ENCODE measurements around the gene RRP8. TPM values are rescaled to one million over a fixed set of nuclear protein-coding genes. Genes with fewer than 3 reads are reported as not detected.

Gene RRP8
- total and polyA plus RNA-seq, 8 donors, result 1.8 to 23.1 (median 14.8) TPM

- DNase-seq, result no peak
- intact Hi-C loops (cut with DNase I; ENCODE audit: low total_unique reads), result no loop called here
- WGBS, 5 donors, result 76 to 94% (median 86%) methylated on average over 15 to 19 of the region's 19 CpGs
- no peak for TF ChIP-seq POLR2A (IDR thresholded peaks at IDR 0.05)
- no peak for TF ChIP-seq CTCF (IDR thresholded peaks at IDR 0.05)
- no peak for TF ChIP-seq EP300 (IDR thresholded peaks at IDR 0.05)
- no peak for TF ChIP-seq POLR2AphosphoS5 (IDR thresholded peaks at IDR 0.05)
- Histone ChIP-seq H3K27me3 (no peaks in the 10 kb centered on the region), H3K36me3 (peaks cover 13 to 94% (median 89%) of the 10 kb centered on the region in 4 donors), H3K4me1 (peaks cover 0 to 19% (median 7%) of the 10 kb centered on the region in 4 donors), H3K9me3 (no peaks in the 10 kb centered on the region), H3K4me3 (no peak overlapping the region), H3K27ac (no peak overlapping the region)
Measured at GRCh38 chr11:6626971-6627761, 23.8 kb upstream of the RRP8 start.

GRCh38 chr11:6625832-6626420 is 22.5 kb upstream of the RRP8 start:
- intact Hi-C loops (cut with DNase I; ENCODE audit: low total_unique reads), result no loop called here
- no peaks in the 10 kb centered on the region for H3K9me3 ChIP-seq
- no peak overlapping the region for H3K27ac ChIP-seq
- H3K36me3 ChIP-seq, result peaks cover 13 to 81% (median 76%) of the 10 kb centered on the region in 4 donors
- TF ChIP-seq POLR2A (IDR thresholded peaks at IDR 0.05), result no peak
- no peak for TF ChIP-seq EP300 (IDR thresholded peaks at IDR 0.05)
- no peak for TF ChIP-seq POLR2AphosphoS5 (IDR thresholded peaks at IDR 0.05)
- no peak for TF ChIP-seq CTCF (IDR thresholded peaks at IDR 0.05)
- no peaks in the 10 kb centered on the region for H3K27me3 ChIP-seq
- no peak for DNase-seq
- no peak overlapping the region for H3K4me3 ChIP-seq
- WGBS, 5 donors, result 90 to 96% (median 92%) methylated on average over 14 to 17 of the region's 17 CpGs
- peaks cover 0 to 19% (median 7%) of the 10 kb centered on the region in 4 donors for H3K4me1 ChIP-seq

- TF ChIP-seq POLR2AphosphoS5 (IDR thresholded peaks at IDR 0.05) (no peak), CTCF (IDR thresholded peaks at IDR 0.05) (no peak), EP300 (IDR thresholded peaks at IDR 0.05) (no peak), POLR2A (IDR thresholded peaks at IDR 0.05) (no peak)
- DNase-seq, result no peak
- intact Hi-C loops (cut with DNase I; ENCODE audit: low total_unique reads), result no loop called here
- H3K9me3 ChIP-seq, result no peaks in the 10 kb centered on the region
- no peaks in the 10 kb centered on the region for H3K27me3 ChIP-seq
- H3K4me3 ChIP-seq, result no peak overlapping the region
- peaks cover 0 to 13% (median 7%) of the 10 kb centered on the region in 4 donors for H3K4me1 ChIP-seq
- H3K27ac ChIP-seq, result no peak overlapping the region
- WGBS, 5 donors, result 84 to 95% (median 91%) methylated on average over 8 to 12 of the region's 12 CpGs
- H3K36me3 ChIP-seq, result peaks cover 13 to 75% (median 70%) of the 10 kb centered on the region in 4 donors
Measured at GRCh38 chr11:6625156-6625831, 21.9 kb upstream of the RRP8 start.
